Mucosa of descending colon (tissue), 3 donors: Measurements from ENCODE around the gene WDFY4. TPM values are rescaled to one million over a fixed set of nuclear protein-coding genes. Genes with fewer than 3 reads are reported as not detected.

Experiments used
- ATAC-seq: fragments of 200-7000 bp; cut with Tn5 transposase; one replicate; pipeline ENCODE4 v1.9.1; 2020; ENCODE audit warnings: mild to moderate bottlenecking, moderate library complexity
- DNase-seq, 3 donors: peaks; one replicate each; pipeline ENCODE4 v3.0.0-alpha.2; 2020
- H3K36me3 ChIP-seq: fragments of 200-600 bp; one replicate; pipeline ENCODE4 v1.8.0; 2021; ENCODE audit warnings: low read depth, mild to moderate bottlenecking
- H3K4me1 ChIP-seq: fragments of 200-600 bp; one replicate; pipeline ENCODE4 v1.8.0; 2021; ENCODE audit warnings: low read depth, mild to moderate bottlenecking
- H3K4me3 ChIP-seq: fragments of 200-600 bp; one replicate; pipeline ENCODE4 v1.8.0; 2021; ENCODE audit warnings: mild to moderate bottlenecking
- H3K9me3 ChIP-seq: fragments of 200-600 bp; one replicate; pipeline ENCODE4 v1.8.0; 2021; ENCODE audit warnings: mild to moderate bottlenecking
- CTCF ChIP-seq: fragments of 200-600 bp; IDR thresholded peaks from one replicate; pipeline ENCODE4 v1.8.0; 2022; ENCODE audit warnings: antibody characterized with exemption, mild to moderate bottlenecking
- intact Hi-C, 2 donors: fragments of 100-400 bp; cut with DNase I in 1 of 2; cut with micrococcal nuclease in 1 of 2; formaldehyde crosslinking; loops; one replicate each; pipeline versions ENCODE4 v1.11.0 to v1.11.1; 2022; cut with DNase I, micrococcal nuclease
- total RNA-seq, 3 donors: library from RNA; stranded (reverse); fragmentation: NEBNext Ultra II Directional in 2 of 3; extraction: Animal tissue kit (Norgen Biotek cat#: 25700) in 2 of 3; gene quantifications; one replicate each; pipeline versions ENCODE4 v1.2.1 to v1.2.4, GENCODE V29; 2021 to 2023
- donor health status: DM: no; HTN: no; CAD: no; lungs with moderate emphysema.
- donor health status: DM: no; HTN: no; CAD: no.
- donor health status: DM: no; HTN: yes; CAD: no.

WDFY4 gene
- total RNA-seq, 3 donors from 2014 or later, result 2.1 to 3.3 (median 2.2) TPM

- no peaks in the 10 kb centered on the region for H3K36me3 ChIP-seq
- TF ChIP-seq CTCF, result no peak
- H3K9me3 ChIP-seq, result no peaks in the 10 kb centered on the region
- H3K4me1 ChIP-seq, result no peaks in the 10 kb centered on the region
- no peak for ATAC-seq
- H3K4me3 ChIP-seq, result no peak overlapping the region
- intact Hi-C loops, result no loop called here
- DNase-seq, result no peak
Measured at GRCh38 chr10:48729941-48730457, 45.3 kb downstream of the WDFY4 start.

GRCh38 chr10:48731141-48731540 is 46.5 kb downstream of the WDFY4 start:
- no peaks in the 10 kb centered on the region for H3K9me3 ChIP-seq
- ATAC-seq (no peak), DNase-seq (no peak)
- TF ChIP-seq CTCF, result no peak
- H3K36me3 ChIP-seq, result no peaks in the 10 kb centered on the region
- H3K4me1 ChIP-seq, result no peaks in the 10 kb centered on the region
- intact Hi-C loops, result no loop called here
- no peak overlapping the region for H3K4me3 ChIP-seq

DNA sequence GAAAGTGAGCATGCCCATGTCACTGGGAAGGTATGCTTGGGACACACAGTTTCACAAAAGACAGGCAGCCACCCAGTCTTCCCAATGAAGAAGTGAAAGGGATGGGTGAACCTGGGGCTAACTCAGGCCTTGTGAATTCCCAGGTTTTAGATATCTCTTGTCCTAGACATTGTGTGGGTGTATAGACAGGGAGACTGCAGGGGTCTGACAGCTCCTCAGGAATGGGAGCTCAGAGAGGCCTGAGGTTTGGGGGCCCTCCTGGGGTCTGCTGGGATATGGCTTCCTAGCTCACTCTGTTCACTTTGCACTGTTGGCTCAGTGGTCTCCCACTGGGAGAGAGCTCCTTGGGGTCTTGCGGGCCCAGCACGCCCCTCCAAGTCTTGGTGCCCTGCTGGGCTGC is 47.0 kb downstream of the WDFY4 start:
- TF ChIP-seq CTCF, result no peak
- DNase-seq, result no peak
- Histone ChIP-seq H3K4me1 (no peaks in the 10 kb centered on the region), H3K9me3 (no peaks in the 10 kb centered on the region), H3K4me3 (no peak overlapping the region), H3K36me3 (no peaks in the 10 kb centered on the region)
- ATAC-seq, result no peak
- intact Hi-C loops, result no loop called here

DNA sequence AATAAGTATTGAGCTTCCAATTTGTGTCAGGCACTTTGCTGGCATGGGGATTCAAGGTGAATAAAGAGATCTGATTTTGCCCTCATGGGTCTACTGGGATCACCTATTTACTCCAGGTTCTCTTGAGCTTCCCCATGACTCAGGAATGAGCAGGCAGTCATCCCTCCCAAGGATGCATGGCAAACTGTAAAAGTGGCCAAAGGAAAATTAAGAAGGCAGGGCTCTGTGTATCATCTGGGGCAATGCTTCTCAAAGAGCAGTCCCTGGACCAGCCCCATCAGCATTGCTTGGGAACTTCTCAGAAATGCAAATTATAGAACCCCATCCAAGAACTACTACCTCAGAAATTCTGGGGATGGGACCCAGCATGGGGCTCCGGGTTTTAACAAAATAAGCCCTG is 48.7 kb downstream of the WDFY4 start:
- TF ChIP-seq CTCF, result no peak
- intact Hi-C loops, result no loop called here
- no peaks in the 10 kb centered on the region for H3K4me1 ChIP-seq

GRCh38 chr10:48735836-48736390 is 51.2 kb downstream of the WDFY4 start:
- Histone ChIP-seq H3K4me1 (no peaks in the 10 kb centered on the region), H3K4me3 (no peak overlapping the region), H3K9me3 (no peaks in the 10 kb centered on the region), H3K36me3 (no peaks in the 10 kb centered on the region)
- intact Hi-C loops, result no loop called here
- no peak for TF ChIP-seq CTCF
- ATAC-seq (no peak), DNase-seq (no peak)

More for the DNA sequence above, 48.7 kb downstream of the WDFY4 start:
- Histone ChIP-seq H3K4me3 (no peak overlapping the region), H3K36me3 (no peaks in the 10 kb centered on the region), H3K9me3 (no peaks in the 10 kb centered on the region)
- DNase-seq (no peak), ATAC-seq (no peak)

DNA sequence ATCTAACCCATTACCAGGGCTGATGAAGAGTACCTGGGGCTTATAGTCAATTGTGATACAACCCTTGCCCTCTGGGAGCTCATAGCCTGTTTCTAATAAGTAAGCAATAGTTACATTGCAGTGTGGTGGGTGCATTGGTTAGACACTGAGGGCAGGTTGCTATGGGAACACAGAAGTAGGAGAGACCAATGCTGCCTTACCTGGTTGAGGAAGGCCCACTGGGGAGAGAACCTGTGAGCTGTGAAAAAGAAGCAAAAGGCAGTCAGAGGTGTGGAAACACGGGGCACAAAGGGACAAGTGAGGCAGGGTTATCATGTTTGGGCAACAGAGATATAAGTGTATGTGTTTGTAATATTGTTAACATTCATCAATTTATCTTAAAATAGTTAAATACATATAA is 51.9 kb downstream of the WDFY4 start:
- no peak for TF ChIP-seq CTCF
- no peaks in the 10 kb centered on the region for H3K4me1 ChIP-seq
- H3K36me3 ChIP-seq, result no peaks in the 10 kb centered on the region
- H3K9me3 ChIP-seq, result no peaks in the 10 kb centered on the region
- no peak for DNase-seq
- intact Hi-C loops, result no loop called here
- ATAC-seq, result no peak
- no peak overlapping the region for H3K4me3 ChIP-seq
